GM19193 (cell line): ENCODE data around the gene HPS4.

Experiments used
- POLR2A ChIP-seq: IDR thresholded peaks from 4 replicates; pipeline ENCODE4 v1.6.1; 2011; ENCODE audit not compliant: insufficient read depth, insufficient read length; ENCODE audit errors: extremely low read depth

The HPS4 gene

GRCh38 chr22:26508148-26508547 lies 24.6 kb upstream of the HPS4 start:
- TF ChIP-seq POLR2A: no peak

GRCh38 chr22:26503758-26504157 lies 20.2 kb upstream of the HPS4 start:
- no peak for TF ChIP-seq POLR2A

- TF ChIP-seq POLR2A: no peak
Observed at GRCh38 chr22:26502688-26503561, 19.3 kb upstream of the HPS4 start.

GRCh38 chr22:26501996-26502395 lies 18.4 kb upstream of the HPS4 start:
- no peak for TF ChIP-seq POLR2A

GRCh38 chr22:26499188-26499703 lies 15.7 kb upstream of the HPS4 start:
- no peak for TF ChIP-seq POLR2A

- no peak for TF ChIP-seq POLR2A
Observed at GRCh38 chr22:26496456-26496855, 12.9 kb upstream of the HPS4 start.

- TF ChIP-seq POLR2A: no peak
Observed at GRCh38 chr22:26494506-26494905, 10.9 kb upstream of the HPS4 start.

- no peak for TF ChIP-seq POLR2A
Observed at GRCh38 chr22:26492220-26492619, 8.6 kb upstream of the HPS4 start.

GRCh38 chr22:26489447-26490036 lies 6.0 kb upstream of the HPS4 start:
- no peak for TF ChIP-seq POLR2A

- no peak for TF ChIP-seq POLR2A
Observed at GRCh38 chr22:26487996-26488395, 4.4 kb upstream of the HPS4 start.

- TF ChIP-seq POLR2A: no peak
Observed at GRCh38 chr22:26486394-26486793, 2.8 kb upstream of the HPS4 start.

GRCh38 chr22:26485806-26486390 lies 2.3 kb upstream of the HPS4 start:
- no peak for TF ChIP-seq POLR2A

GRCh38 chr22:26485013-26485412 lies 1.4 kb upstream of the HPS4 start:
- TF ChIP-seq POLR2A: no peak

- TF ChIP-seq POLR2A: no peak
Observed at GRCh38 chr22:26484360-26484706, 750 bp upstream of the HPS4 start.

- no peak for TF ChIP-seq POLR2A
Observed at GRCh38 chr22:26483043-26483438, 542 bp downstream of the HPS4 start.

- no peak for TF ChIP-seq POLR2A
Observed at GRCh38 chr22:26482161-26482560, 1.4 kb downstream of the HPS4 start.

- no peak for TF ChIP-seq POLR2A
Observed at GRCh38 chr22:26481694-26482093, 1.9 kb downstream of the HPS4 start.
